HEK293 (cell line): ENCODE results near the gene TEAD2.

Experiments
- ZNF362 ChIP-seq: fragments of 450-650 bp; formaldehyde crosslinking; IDR thresholded peaks from 2 replicates; pipeline ENCODE4 v1.5.1; 2016; ENCODE audit warnings: missing biosample characterization, missing genetic modification characterization
- ZNF837 ChIP-seq: fragments of 450-650 bp; formaldehyde crosslinking; IDR thresholded peaks from 2 replicates; pipeline ENCODE4 v1.5.1; 2016; ENCODE audit warnings: missing biosample characterization, missing genetic modification characterization

- TF ChIP-seq ZNF837 (tag by site-specific recombination): no peak
- no peak for TF ChIP-seq ZNF362 (tag by site-specific recombination)
These were observed 28.7 kb upstream of the TEAD2 start for GRCh38 chr19:49390929-49391359.
